ENCODE measurements around the gene RABL3.

The RABL3 gene

GRCh38 chr3:120685411-120685810, 56.9 kb downstream of the RABL3 start:
- Histone ChIP-seq H3K27me3 (ENCODE audit: insufficient read depth, low read depth, severe bottlenecking) (no peaks in the 10 kb centered on the region), H3K4me3 (ENCODE audit: low read depth, low read length) (no peak overlapping the region), H3K36me3 (no peaks in the 10 kb centered on the region), H3K9me3 (ENCODE audit: severe bottlenecking) (no peaks in the 10 kb centered on the region), H3K27ac (no peak overlapping the region)
- no peak for DNase-seq
- no peak for TF ChIP-seq CTCF (IDR thresholded peaks at IDR 0.05; ENCODE audit: low read depth, low read length)

DNA sequence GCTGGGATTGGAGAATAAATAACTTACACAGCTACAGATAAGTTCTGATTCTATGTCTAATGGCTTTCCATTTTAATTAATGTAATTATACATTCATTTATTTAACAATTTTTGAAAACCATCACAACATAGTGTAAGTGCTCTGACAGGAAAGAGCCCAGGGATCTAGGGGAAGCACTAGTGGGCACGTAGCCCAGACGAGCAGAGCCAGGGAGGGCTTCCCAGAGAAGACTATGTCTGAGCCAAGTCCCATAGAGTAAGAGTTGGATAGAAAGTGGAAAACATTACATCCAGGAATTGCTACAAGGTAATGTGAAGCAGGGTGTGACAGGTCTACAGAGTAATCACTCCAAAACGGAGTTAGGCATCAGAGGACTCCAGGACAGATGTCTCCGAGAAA, 57.4 kb downstream of the RABL3 start:
- Histone ChIP-seq H3K36me3 (no peaks in the 10 kb centered on the region), H3K4me3 (ENCODE audit: low read depth, low read length) (no peak overlapping the region), H3K9me3 (ENCODE audit: severe bottlenecking) (peaks cover under 1% of the 10 kb centered on the region), H3K27me3 (ENCODE audit: insufficient read depth, low read depth, severe bottlenecking) (no peaks in the 10 kb centered on the region), H3K27ac (no peak overlapping the region)
- no peak for DNase-seq
- TF ChIP-seq CTCF (IDR thresholded peaks at IDR 0.05; ENCODE audit: low read depth, low read length), result no peak

GRCh38 chr3:120683671-120684301, 58.5 kb downstream of the RABL3 start:
- TF ChIP-seq CTCF (IDR thresholded peaks at IDR 0.05; ENCODE audit: low read depth, low read length), result no peak
- no peak overlapping the region for H3K27ac ChIP-seq
- no peak overlapping the region for H3K4me3 ChIP-seq (ENCODE audit: low read depth, low read length)
- H3K27me3 ChIP-seq (ENCODE audit: insufficient read depth, low read depth, severe bottlenecking), result no peaks in the 10 kb centered on the region
- DNase-seq, result no peak
- peaks cover 3% of the 10 kb centered on the region for H3K9me3 ChIP-seq (ENCODE audit: severe bottlenecking)
- H3K36me3 ChIP-seq, result no peaks in the 10 kb centered on the region

DNA sequence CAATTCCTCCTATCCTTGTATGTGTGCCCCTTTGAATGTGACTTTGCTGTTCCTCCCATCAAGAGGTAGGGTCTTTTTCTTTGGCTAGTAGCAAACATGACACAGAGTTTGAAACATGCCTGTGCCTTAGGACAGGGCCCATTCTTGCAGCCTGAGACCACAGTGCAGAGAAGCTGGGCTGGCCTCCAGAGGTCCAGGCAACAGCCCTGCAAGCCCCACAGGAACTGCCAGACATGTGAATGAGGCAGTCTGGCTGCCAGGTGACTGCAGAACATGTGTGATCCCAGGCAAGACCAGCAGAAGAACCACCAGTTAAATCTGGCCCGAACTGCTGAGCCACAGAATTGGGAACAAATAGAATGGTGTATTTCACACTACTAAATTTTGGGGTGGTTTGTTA, 59.1 kb downstream of the RABL3 start:
- peaks cover 3% of the 10 kb centered on the region for H3K9me3 ChIP-seq (ENCODE audit: severe bottlenecking)
- H3K27me3 ChIP-seq (ENCODE audit: insufficient read depth, low read depth, severe bottlenecking), result no peaks in the 10 kb centered on the region
- DNase-seq, result no peak
- no peak for TF ChIP-seq CTCF (IDR thresholded peaks at IDR 0.05; ENCODE audit: low read depth, low read length)
- no peak overlapping the region for H3K4me3 ChIP-seq (ENCODE audit: low read depth, low read length)
- no peak overlapping the region for H3K27ac ChIP-seq
- no peaks in the 10 kb centered on the region for H3K36me3 ChIP-seq

DNA sequence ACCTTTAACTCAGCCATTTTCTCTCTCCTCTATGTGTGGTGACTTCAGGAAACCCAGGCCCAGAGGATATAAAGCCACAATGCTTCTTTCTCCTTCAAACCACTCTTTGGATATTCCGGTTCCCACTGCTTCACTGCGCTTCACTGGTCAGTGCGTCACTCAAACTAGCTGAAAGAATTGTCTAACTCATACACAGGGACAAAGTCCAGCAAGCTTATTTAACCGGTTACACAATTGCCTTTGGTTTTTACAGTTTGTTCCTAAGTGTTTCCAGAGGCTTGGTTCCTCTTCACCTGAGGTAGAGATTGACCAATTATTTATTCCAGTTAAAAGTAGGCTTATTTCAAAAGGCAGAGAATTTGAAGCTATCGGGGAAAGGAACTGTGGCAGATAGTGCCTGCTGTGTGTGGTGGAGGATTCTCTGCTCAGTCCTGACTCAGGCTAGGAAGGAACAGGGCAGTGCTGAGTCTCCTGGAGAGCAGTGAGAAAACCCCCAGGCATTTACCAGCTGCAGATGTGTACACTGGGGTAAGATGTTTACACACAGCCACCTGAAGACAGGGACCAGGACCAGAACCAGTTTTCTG, 60.1 kb downstream of the RABL3 start, which contains the start of gene HGD:
TSS of gene HGD (minus strand) at position 145 of the 587 bp plus-strand sequence. CDS start at position 17, 128 bp downstream.
- no peaks in the 10 kb centered on the region for H3K36me3 ChIP-seq
- H3K27me3 ChIP-seq (ENCODE audit: insufficient read depth, low read depth, severe bottlenecking), result no peaks in the 10 kb centered on the region
- H3K9me3 ChIP-seq (ENCODE audit: severe bottlenecking), result peaks cover 7% of the 10 kb centered on the region
- TF ChIP-seq CTCF (IDR thresholded peaks at IDR 0.05; ENCODE audit: low read depth, low read length), result no peak
- no peak within 1 kb of the TSS for H3K4me3 ChIP-seq (ENCODE audit: low read depth, low read length)
- DNase-seq, result no peak
- no peak within 1 kb of the TSS for H3K27ac ChIP-seq

Data from WERI-Rb-1 (cell line).